Measurements from ENCODE around the gene SH3GLB2.
A peak's percentile ranks its signal among the peaks of the same experiment; 100 is the strongest.

The SH3GLB2 gene

DNA sequence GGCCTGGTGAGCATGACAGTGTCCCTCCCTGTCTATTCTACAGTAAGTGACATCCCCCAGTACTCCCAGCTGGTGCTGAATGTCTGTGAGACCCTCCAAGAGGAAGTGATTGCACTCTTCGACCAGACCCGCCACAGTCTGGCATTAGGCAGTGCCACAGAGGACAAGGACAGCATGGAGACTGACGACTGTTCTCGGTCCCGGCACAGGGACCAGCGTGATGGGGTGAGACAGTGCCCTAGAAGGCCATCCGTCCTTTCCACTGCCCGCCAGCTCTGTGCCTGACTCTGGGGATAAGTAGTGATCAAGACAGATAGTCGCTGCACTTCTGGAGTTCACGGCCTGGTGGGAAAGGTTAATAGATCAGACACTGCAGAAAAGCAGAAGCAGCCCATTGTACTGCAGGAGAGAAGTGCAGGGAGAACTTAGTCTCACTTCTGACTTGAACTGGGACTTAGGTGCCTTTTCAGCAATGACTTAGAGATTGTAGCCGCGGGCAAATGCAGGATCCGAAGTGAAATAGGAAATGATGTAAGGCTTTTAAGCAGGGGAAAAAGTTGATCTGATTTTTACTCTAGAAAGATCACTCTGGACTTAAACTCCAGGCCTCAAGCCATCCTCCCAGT, 28.4 kb downstream of the SH3GLB2 start:
- intact Hi-C loops (cut with DNase I; ENCODE audit: low total_unique reads) = no loop called here
- TF ChIP-seq CTCF (IDR thresholded peaks at IDR 0.05) = no peak
- peaks cover 62 to 99% (median 90%) of the 10 kb centered on the region in 3 donors for H3K36me3 ChIP-seq
- no peaks in the 10 kb centered on the region for H3K9me3 ChIP-seq
- no peaks in the 10 kb centered on the region for H3K4me1 ChIP-seq
- no peak overlapping the region for H3K27ac ChIP-seq
- H3K27me3 ChIP-seq = no peaks in the 10 kb centered on the region
- H3K4me3 ChIP-seq = no peak overlapping the region
- DNase-seq = peak in 1 of 2 donors; percentile 63

DNA sequence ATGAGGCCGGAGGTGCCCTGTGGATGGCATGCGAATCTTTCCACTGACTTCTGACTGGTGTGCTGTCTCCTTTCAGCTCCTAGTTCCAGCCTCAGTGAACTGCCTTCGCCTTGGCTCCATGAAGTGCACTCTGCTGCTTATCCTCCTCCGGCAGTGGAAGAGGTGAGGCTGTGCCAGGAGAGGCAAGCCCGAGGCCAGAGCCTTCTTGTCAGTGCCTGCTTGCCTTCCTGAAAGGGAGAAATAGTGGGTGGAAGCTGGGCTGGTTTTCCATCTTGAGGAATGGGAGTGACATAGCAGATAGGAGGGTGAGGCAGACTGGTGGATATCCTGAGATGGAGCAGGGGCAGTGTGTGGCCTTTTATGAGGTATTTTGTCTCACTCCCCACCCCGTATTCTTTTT, 29.7 kb downstream of the SH3GLB2 start:
- intact Hi-C loops (cut with DNase I; ENCODE audit: low total_unique reads) = no loop called here
- Histone ChIP-seq H3K9me3 (no peaks in the 10 kb centered on the region), H3K4me1 (no peaks in the 10 kb centered on the region), H3K36me3 (peaks cover 69 to 100% (median 97%) of the 10 kb centered on the region in 3 donors), H3K27ac (no peak overlapping the region), H3K27me3 (no peaks in the 10 kb centered on the region), H3K4me3 (no peak overlapping the region)
- TF ChIP-seq CTCF (IDR thresholded peaks at IDR 0.05) = no peak
- no peak for DNase-seq

- no peak for TF ChIP-seq CTCF (IDR thresholded peaks at IDR 0.05)
- Histone ChIP-seq H3K36me3 (peaks cover 57 to 100% (median 84%) of the 10 kb centered on the region in 3 donors), H3K27me3 (no peaks in the 10 kb centered on the region), H3K9me3 (no peaks in the 10 kb centered on the region), H3K27ac (no peak overlapping the region), H3K4me1 (no peaks in the 10 kb centered on the region), H3K4me3 (no peak overlapping the region)
- peak in 1 of 2 donors; percentile 4 for DNase-seq
- intact Hi-C loops (cut with DNase I; ENCODE audit: low total_unique reads) = no loop called here
These were observed 32.3 kb downstream of the SH3GLB2 start for GRCh38 chr9:128995791-128996190.

GRCh38 chr9:128992995-128993394, 35.1 kb downstream of the SH3GLB2 start:
- TF ChIP-seq CTCF (IDR thresholded peaks at IDR 0.05) = no peak
- H3K36me3 ChIP-seq = peaks cover 39 to 97% (median 69%) of the 10 kb centered on the region in 3 donors
- H3K27ac ChIP-seq = no peak overlapping the region
- intact Hi-C loops (cut with DNase I; ENCODE audit: low total_unique reads) = no loop called here
- H3K4me3 ChIP-seq = no peak overlapping the region
- no peaks in the 10 kb centered on the region for H3K27me3 ChIP-seq
- peaks cover 0 to under 1% (median 0%) of the 10 kb centered on the region in 4 donors for H3K4me1 ChIP-seq
- H3K9me3 ChIP-seq = no peaks in the 10 kb centered on the region
- no peak for DNase-seq

- H3K27ac ChIP-seq = peak overlapping the region; percentile 31 to 62
- H3K36me3 ChIP-seq = peaks cover 29 to 94% (median 65%) of the 10 kb centered on the region in 3 donors
- H3K4me1 ChIP-seq = peaks cover 0 to 13% (median 7%) of the 10 kb centered on the region in 4 donors
- intact Hi-C loops (cut with DNase I; ENCODE audit: low total_unique reads) = no loop called here
- H3K9me3 ChIP-seq = no peaks in the 10 kb centered on the region
- DNase-seq = peak; percentile 57 to 81
- no peaks in the 10 kb centered on the region for H3K27me3 ChIP-seq
- peak overlapping the region in 1 of 2 donors; percentile 17 for H3K4me3 ChIP-seq
- no peak for TF ChIP-seq CTCF (IDR thresholded peaks at IDR 0.05)
These were observed 40.3 kb downstream of the SH3GLB2 start for GRCh38 chr9:128987805-128988204.
